Stimulated activated CD8-positive, alpha-beta memory T cell treated with anti-CD3 and anti-CD28 coated beads, Interleukin-15, amount 100 ng/mL, for 1 hour (primary cell): ENCODE measurements around the gene GFOD1.
"Not testable (repeated sequence)": the region's sequence is repeated elsewhere in the genome, so short reads cannot be mapped to it uniquely, and the experiment has no call there.

Experiments used
- DNase-seq: peaks from one replicate; pipeline ENCODE4 v3.0.0-alpha.2; 2020; ENCODE audit warnings: low read depth

Gene GFOD1

DNA sequence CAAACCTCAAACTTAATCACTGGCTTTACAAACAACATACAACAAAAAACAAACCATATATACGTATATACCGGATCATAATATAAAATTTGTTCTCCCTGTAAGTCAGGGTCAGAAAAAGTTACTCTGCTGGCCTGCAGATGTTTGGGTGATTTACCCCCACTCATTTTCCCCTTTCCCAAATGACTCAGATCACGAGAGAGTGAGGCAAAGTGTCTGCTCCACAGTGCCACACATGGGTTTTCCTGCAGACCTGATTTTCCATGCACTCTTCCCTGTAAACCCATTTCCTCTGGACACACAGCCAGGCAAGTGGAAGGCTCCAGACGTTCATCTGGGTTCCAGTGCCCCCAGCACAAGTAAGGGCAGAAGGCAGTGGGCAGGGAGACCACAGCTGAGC, 23.5 kb downstream of the GFOD1 start:
- no peak for DNase-seq

DNA sequence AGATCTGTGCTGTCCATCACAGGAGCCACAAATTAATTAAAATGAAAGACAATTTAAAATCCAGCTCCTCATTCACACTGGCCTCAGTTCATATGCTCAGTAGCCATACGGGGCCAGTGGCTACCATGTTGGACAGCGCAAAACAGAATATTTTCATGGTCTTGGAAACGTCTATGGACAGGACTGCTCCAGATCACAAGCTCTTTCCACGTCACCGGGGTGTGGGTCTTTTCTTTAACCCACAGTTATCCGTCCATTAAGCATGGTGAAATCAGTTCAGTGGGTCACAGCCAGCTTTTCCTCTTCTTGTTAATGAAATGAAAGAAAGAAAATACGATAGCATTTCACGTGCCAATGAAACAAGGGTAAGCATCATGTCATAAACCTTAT, 24.1 kb downstream of the GFOD1 start:
- no peak for DNase-seq

GRCh38 chr6:13462458-13463327, 24.7 kb downstream of the GFOD1 start:
- DNase-seq, result no peak

DNA sequence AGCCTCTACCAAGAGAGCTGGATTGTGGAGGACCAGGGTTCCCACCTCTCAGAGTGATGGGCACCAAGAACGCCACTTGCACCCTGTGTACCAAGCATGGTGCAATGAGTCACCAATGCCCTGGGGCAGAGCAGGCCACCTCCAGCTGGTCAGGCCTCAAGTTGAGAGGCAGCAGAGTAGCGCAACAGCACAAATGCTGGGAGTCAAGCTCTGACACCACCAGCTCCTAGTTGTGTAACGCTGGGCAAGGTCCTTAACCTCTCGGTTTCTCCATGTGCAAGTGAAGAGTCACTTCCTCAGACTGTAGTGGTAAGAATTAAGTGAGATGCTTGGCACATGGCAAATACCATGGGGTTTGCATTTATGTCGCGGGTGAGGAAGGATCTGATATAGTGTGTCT, 25.6 kb downstream of the GFOD1 start:
- DNase-seq, result no peak

- DNase-seq, result no peak
Observed at GRCh38 chr6:13461307-13461706, 26.1 kb downstream of the GFOD1 start.

- DNase-seq, result not testable (repeated sequence)
Observed at GRCh38 chr6:13460289-13460688, 27.1 kb downstream of the GFOD1 start.

- DNase-seq, result no peak
Observed at GRCh38 chr6:13457577-13457976, 29.8 kb downstream of the GFOD1 start.

- DNase-seq, result no peak
Observed at GRCh38 chr6:13455552-13455966, 31.8 kb downstream of the GFOD1 start.

DNA sequence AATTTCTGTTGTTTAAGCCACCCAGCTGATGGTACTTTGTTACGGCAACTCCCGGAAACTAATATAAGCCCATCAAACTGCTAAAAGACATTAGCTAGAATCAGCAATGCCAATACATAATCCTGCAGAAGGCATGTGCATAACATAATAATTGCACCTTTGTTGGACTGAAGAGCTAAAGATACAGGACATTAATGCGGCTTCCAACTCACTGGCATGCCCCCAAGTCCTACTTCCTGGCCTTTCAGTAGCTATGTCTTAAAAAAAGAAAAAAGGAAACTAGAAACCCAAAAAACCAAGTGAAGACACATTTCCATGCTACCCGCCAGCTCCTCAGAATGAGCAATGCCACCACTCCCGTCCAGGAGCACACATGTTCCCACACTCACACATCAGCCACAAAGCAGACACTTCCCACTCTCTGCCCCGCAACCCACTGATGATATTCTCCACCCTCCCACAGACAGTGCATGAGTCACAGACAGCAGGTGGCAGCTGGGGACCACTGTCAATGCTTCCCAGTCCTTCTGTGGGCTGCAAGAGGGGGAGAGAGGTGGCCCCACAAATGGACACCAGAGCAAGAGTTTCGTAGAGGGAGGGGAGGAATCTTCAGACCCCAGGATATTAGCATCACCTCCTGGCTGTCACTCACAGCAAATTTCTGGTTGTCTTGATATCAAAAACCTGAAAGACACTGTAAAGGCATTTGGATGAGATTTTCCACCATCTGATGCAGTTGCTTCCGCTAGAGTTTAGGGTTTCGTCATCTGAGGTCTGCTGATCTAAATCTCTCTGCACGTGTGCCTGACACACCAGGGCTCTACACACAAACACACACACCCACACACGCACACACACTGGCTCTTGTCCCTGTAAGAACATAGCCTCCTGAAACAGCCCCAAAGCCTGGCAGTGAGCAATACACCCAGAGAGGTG, 32.8 kb downstream of the GFOD1 start:
- peak; percentile 41 for DNase-seq

GRCh38 chr6:13453771-13454251, 33.6 kb downstream of the GFOD1 start:
- no peak for DNase-seq

DNA sequence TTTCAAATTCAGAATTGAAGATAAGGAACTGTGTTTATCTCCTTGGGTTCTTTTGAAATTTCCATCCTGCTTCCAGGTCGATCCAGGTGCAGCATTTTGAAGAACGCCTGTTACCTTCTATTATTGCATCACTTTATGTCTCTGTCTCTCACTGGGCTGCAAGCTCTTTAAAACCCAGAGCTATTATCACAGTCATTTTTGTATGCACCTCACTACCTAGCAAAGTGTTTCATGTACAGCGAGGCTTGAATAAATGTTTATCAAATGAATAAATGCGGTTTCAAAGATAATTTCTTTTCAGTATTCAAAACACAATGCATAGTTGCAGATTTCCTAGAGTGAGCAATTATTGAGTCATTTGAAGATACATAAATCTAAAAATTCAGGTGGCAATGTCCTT, 34.2 kb downstream of the GFOD1 start:
- DNase-seq, result no peak

- DNase-seq, result no peak
Observed at GRCh38 chr6:13452346-13453117, 34.9 kb downstream of the GFOD1 start.

DNA sequence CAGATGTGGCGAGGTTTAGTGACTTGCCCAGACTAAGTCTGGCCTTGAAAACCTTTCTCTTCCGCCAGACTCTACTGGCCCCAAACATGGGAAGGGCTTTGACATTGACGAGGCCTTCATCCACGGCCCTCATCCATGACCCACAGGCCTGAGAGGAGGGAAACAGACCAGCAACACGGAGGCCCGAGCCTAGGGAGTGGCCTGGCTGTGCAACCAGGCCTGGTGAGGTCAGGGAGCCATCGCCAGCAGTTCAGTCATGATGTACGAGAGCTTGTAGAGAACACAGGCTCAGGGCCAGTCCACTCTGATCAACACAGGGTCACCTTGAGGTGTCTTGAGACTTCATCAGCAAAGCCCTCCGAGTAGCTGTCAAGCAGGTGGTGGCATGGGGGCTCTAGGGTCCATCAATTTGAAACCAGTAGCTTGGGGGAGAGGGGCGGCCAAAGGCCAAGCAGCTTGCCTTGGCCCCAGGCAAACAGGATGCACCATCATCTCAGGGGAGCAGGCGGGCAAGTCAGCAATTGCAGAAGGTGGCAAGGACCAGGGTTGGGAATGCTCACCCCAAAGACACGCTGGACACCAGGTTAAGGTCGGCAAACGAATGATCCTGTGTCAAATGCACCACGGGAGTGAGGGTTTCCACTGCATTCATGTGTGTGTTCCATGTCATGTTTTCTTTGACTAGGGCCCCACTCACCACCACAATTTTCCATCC, 36.1 kb downstream of the GFOD1 start:
- no peak for DNase-seq

DNA sequence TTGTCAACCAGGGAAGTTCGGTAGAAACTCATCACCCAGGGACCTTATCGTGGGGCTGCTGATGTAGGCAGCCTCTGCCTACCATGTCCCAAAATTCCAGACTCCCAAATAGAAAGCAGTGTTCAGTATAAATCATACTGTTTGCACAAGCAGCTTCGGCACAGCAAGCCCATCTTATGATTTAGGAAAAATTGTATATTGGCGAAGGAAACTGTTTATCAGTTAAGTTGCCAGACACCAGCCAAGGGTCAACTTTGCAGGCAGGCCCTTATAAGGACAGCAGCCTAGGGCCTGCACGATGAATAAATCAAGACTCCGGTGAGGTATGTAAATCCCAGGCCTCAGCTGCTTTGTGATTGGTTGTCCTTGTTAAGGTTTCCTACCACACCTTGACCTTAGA, 36.8 kb downstream of the GFOD1 start:
- DNase-seq, result no peak

GRCh38 chr6:13447949-13448724, 39.3 kb downstream of the GFOD1 start:
- no peak for DNase-seq

DNA sequence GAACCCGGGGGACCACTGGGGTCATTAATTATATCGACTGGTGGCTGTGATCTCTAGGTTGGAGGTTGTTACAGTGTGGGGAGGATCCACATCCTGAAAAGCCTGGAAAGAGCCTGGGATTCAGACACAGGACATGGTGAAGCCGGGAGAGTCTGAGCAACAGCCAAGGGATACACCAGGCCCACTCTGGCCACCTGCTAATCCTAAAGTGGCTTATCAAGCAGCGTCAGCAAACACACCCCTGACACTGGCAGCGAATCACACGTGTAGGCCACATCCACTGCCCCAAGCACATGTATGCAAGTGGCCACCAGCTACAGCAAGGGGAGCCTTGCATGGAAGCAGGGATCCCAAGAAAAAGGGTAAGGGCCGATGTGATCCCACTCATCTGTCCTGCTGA, 41.0 kb downstream of the GFOD1 start:
- DNase-seq, result no peak

GRCh38 chr6:13445744-13446115, 41.7 kb downstream of the GFOD1 start:
- no peak for DNase-seq

DNA sequence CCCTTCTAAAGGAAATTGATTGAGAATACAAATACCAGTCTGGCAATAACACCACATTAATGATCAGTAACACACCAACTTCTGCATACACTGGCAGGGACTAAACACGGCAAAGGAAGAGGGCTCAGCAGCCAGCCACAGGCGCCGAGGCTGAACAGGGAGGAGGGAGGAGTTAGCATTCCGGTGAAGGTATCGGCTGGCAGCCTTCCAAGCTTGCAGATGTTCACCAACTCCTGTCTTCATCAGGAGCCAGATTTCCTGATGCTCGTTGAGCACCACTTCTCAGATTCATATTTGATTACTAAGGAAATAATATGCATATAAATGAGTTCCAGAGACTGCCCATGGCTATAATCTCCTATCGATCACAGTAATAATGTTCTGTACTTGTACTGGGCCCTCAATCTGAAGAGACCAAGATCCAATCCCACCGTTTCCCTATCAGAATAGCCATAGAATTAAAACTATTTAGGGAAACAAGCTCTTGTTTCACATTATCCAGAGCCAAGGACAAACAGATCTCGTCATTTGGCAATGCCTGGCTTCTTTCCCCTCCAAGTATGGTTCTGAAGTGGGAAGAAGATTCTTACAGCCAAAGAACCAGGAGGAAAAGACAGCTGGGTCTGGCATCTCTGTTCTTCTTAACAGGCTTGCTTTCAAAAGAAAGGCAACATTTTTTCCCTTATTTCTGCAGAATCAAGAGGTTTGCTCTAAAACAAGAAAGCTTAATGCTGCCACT, 42.2 kb downstream of the GFOD1 start:
- DNase-seq, result no peak

DNA sequence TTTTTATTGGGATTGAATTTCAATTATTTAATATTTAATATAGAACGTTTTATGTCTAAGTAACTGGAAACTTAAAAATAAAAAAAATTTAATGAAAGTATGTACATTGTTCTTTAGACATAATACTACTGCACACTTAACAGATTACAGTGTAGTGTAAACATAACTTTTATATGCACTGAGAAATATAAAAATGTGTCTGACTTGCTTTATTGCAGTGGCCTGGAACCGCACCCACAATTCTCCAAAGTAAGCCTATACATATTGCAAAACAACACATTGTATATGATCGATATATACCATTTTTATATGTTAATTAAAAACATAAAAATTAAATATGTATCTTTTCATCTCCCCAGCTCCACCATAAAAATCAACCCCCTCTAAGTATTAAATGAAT, 42.8 kb downstream of the GFOD1 start:
- no peak for DNase-seq

DNA sequence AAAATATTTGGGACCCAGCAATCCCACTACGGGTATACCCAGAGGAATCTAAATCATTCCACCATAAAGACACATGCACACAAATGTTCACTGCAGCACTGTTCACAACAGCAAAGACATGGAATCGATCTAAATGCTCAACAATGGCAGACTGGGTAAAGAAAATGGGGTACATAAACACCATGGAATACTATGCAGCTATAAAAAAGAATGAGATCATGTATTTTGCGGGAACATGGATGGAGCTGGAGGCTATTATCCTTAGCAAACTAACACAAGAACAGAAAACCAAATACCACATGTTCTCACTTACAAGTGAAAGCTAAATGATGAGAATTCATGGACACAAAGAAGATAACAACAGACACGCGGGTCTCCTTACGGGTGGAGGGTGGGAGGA, 43.4 kb downstream of the GFOD1 start:
- not testable (repeated sequence) for DNase-seq
